HEK293 (cell line): ENCODE data around the gene SLC16A4.

Experiments
- CTCF ChIA-PET: fragments of 350-600 bp; formaldehyde crosslinking; extraction: SDS; loops from one replicate; lab custom pipeline; 2021; ENCODE audit warnings: antibody characterized with exemption; lab: Yijun Ruan, JAX
- POLR2A ChIA-PET: fragments of 300-600 bp; formaldehyde crosslinking; extraction: SDS; loops from one replicate; lab custom pipeline; 2020; ENCODE audit warnings: antibody characterized with exemption, inconsistent platforms; lab: Yijun Ruan, JAX
- H3K27ac ChIP-seq: fragments of 200-500 bp; sonication (Bioruptor generic); 2 replicates; pipeline ENCODE4 v1.5.1; 2014; ENCODE audit warnings: low read depth, low read length, control low read depth, inconsistent platforms; ENCODE audit errors: extremely low read depth
- H3K36me3 ChIP-seq, 2 experiments: fragments of 200-500 bp in 1 of 2; sonication (Bioruptor generic) in 1 of 2; 1 replicate in 1 of 2; 2 replicates in 1 of 2; pipeline ENCODE4 v1.5.1; 2014 to 2017; ENCODE audit warnings: inconsistent platforms in 2 of 2, low read length in 2 of 2; ENCODE audit not compliant: control insufficient read depth in 2 of 2, insufficient read depth in 1 of 2
- H3K4me1 ChIP-seq: fragments of 200-500 bp; sonication (Bioruptor generic); 2 replicates; pipeline ENCODE4 v1.5.1; 2014; ENCODE audit warnings: mild to moderate bottlenecking, low read length, inconsistent platforms; ENCODE audit not compliant: control insufficient read depth, insufficient read depth
- H3K4me3 ChIP-seq: 2 replicates; pipeline ENCODE4 v1.5.1; 2011; ENCODE audit warnings: low read depth, mild to moderate bottlenecking, control low read depth, low read length, moderate library complexity
- H3K9me3 ChIP-seq: fragments of 200-500 bp; sonication (Bioruptor generic); 2 replicates; pipeline ENCODE4 v1.5.1; 2014; ENCODE audit warnings: low read depth, low read length, inconsistent platforms; ENCODE audit not compliant: control insufficient read depth, insufficient read depth
- PRDM10 ChIP-seq: fragments of 450-650 bp; formaldehyde crosslinking; IDR thresholded peaks from 2 replicates; pipeline ENCODE4 v1.5.1; 2016; ENCODE audit warnings: missing biosample characterization, missing genetic modification characterization
- ZFHX2 ChIP-seq: fragments of 450-650 bp; formaldehyde crosslinking; conservative IDR thresholded peaks from 2 replicates; pipeline ENCODE4 v1.5.1; 2016; ENCODE audit warnings: missing biosample characterization, missing genetic modification characterization
- ZFP37 ChIP-seq: fragments of 450-650 bp; formaldehyde crosslinking; IDR thresholded peaks from 2 replicates; pipeline ENCODE4 v1.5.1; 2016; ENCODE audit warnings: missing biosample characterization, missing genetic modification characterization
- ZNF132 ChIP-seq: fragments of 450-650 bp; formaldehyde crosslinking; IDR thresholded peaks from 2 replicates; pipeline ENCODE4 v1.5.1; 2017; ENCODE audit warnings: missing biosample characterization, missing genetic modification characterization, borderline replicate concordance
- ZNF184 ChIP-seq: fragments of 450-650 bp; IDR thresholded peaks from 2 replicates; pipeline ENCODE4 v1.5.1; 2018; ENCODE audit warnings: missing biosample characterization, mild to moderate bottlenecking, missing genetic modification characterization
- ZNF311 ChIP-seq: fragments of 450-650 bp; formaldehyde crosslinking; IDR thresholded peaks from 2 replicates; pipeline ENCODE4 v1.5.1; 2017; ENCODE audit warnings: missing biosample characterization, missing genetic modification characterization, borderline replicate concordance
- ZNF341 ChIP-seq: fragments of 450-650 bp; formaldehyde crosslinking; IDR thresholded peaks from 2 replicates; pipeline ENCODE4; 2016; ENCODE audit warnings: low read depth, missing biosample characterization, missing genetic modification characterization
- ZNF530 ChIP-seq: fragments of 450-650 bp; formaldehyde crosslinking; IDR thresholded peaks from 2 replicates; pipeline ENCODE4 v1.5.1; 2016; ENCODE audit warnings: low read depth, missing biosample characterization, missing genetic modification characterization
- ZNF548 ChIP-seq: fragments of 450-650 bp; formaldehyde crosslinking; IDR thresholded peaks from 2 replicates; pipeline ENCODE4 v1.5.1; 2016; ENCODE audit warnings: missing biosample characterization, missing genetic modification characterization
- ZNF585B ChIP-seq: fragments of 450-650 bp; formaldehyde crosslinking; IDR thresholded peaks from 2 replicates; pipeline ENCODE4 v1.5.1; 2016; ENCODE audit warnings: missing biosample characterization, missing genetic modification characterization
- ZNF629 ChIP-seq: fragments of 450-650 bp; formaldehyde crosslinking; IDR thresholded peaks from 2 replicates; pipeline ENCODE4 v1.5.1; 2017; ENCODE audit warnings: missing biosample characterization, missing genetic modification characterization
- ZNF837 ChIP-seq: fragments of 450-650 bp; formaldehyde crosslinking; IDR thresholded peaks from 2 replicates; pipeline ENCODE4 v1.5.1; 2016; ENCODE audit warnings: missing biosample characterization, missing genetic modification characterization
- ZSCAN18 ChIP-seq: fragments of 450-650 bp; formaldehyde crosslinking; IDR thresholded peaks from 2 replicates; pipeline ENCODE4 v1.5.1; 2016; ENCODE audit warnings: missing biosample characterization, missing genetic modification characterization
- ZSCAN4 ChIP-seq: fragments of 450-650 bp; formaldehyde crosslinking; IDR thresholded peaks from 2 replicates; pipeline ENCODE4 v1.5.1; 2017; ENCODE audit warnings: missing biosample characterization, missing genetic modification characterization

Gene SLC16A4

GRCh38 chr1:110316735-110317134 is 74.1 kb downstream of the SLC16A4 start:
- H3K4me1 ChIP-seq = no peaks in the 10 kb centered on the region
- H3K27ac ChIP-seq = no peak overlapping the region
- TF ChIP-seq ZNF184 (tag by site-specific recombination) (no peak), ZNF132 (tag by site-specific recombination) (no peak), ZSCAN18 (tag by site-specific recombination) (no peak), ZSCAN4 (tag by site-specific recombination) (no peak), ZNF341 (tag by site-specific recombination) (no peak), ZNF585B (tag by site-specific recombination) (no peak), ZNF530 (tag by site-specific recombination) (no peak), ZNF311 (tag by site-specific recombination) (no peak), ZFHX2 (tag by site-specific recombination) (no peak), ZFP37 (tag by site-specific recombination) (no peak), ZNF629 (tag by site-specific recombination) (no peak), ZNF548 (no peak), PRDM10 (no peak), ZNF837 (no peak)
- no peaks in the 10 kb centered on the region for H3K36me3 ChIP-seq
- ChIA-PET POLR2A (interaction anchor here (1.9 kb wide), 1 partner anchor 22 kb away, joined by 9 read pairs; the partner anchor contains the start of gene RBM15), CTCF (interaction anchor here (1.5 to 15.3 kb wide), 5 partner anchors 21 to 179 kb away, joined by 3 to 662 read pairs (median 11); partner anchors contain the start of gene KCNC4)
- no peaks in the 10 kb centered on the region for H3K9me3 ChIP-seq
- H3K4me3 ChIP-seq = no peak overlapping the region
